Glutamatergic neuron (in vitro differentiated cells): Measurements from ENCODE around the gene ECE2. TPM values are rescaled to one million over a fixed set of nuclear protein-coding genes. Genes with fewer than 3 reads are reported as not detected.
A peak's percentile ranks its signal among the peaks of the same experiment; 100 is the strongest.
"Not testable (repeated sequence)": the region's sequence is repeated elsewhere in the genome, so short reads cannot be mapped to it uniquely, and the experiment has no call there.

Source experiments
- DNase-seq: peaks from one replicate; pipeline ENCODE4 v3.0.0; 2022
- H3K27ac Mint-ChIP-seq: one replicate; pipeline ENCODE4 v1.8.0; 2020; ENCODE audit warnings: mild to moderate bottlenecking, mixed read lengths, inconsistent platforms; ENCODE audit not compliant: unreplicated experiment
- H3K27me3 Mint-ChIP-seq: one replicate; pipeline ENCODE4 v1.8.0; 2020; ENCODE audit warnings: mild to moderate bottlenecking, moderate library complexity, mixed read lengths, inconsistent platforms; ENCODE audit not compliant: unreplicated experiment
- H3K36me3 Mint-ChIP-seq: one replicate; pipeline ENCODE4 v1.8.0; 2020; ENCODE audit warnings: mild to moderate bottlenecking, mixed read lengths, inconsistent platforms; ENCODE audit not compliant: unreplicated experiment
- H3K4me1 Mint-ChIP-seq: one replicate; pipeline ENCODE4 v1.8.0; 2020; ENCODE audit warnings: mild to moderate bottlenecking, low read depth, mixed read lengths, inconsistent platforms; ENCODE audit not compliant: unreplicated experiment
- H3K4me3 Mint-ChIP-seq: one replicate; pipeline ENCODE4 v1.8.0; 2020; ENCODE audit warnings: mild to moderate bottlenecking, mixed read lengths, inconsistent platforms; ENCODE audit not compliant: unreplicated experiment
- H3K9me3 Mint-ChIP-seq: one replicate; pipeline ENCODE4 v1.8.0; 2020; ENCODE audit warnings: mild to moderate bottlenecking, moderate library complexity, mixed read lengths, inconsistent platforms; ENCODE audit not compliant: unreplicated experiment
- CTCF ChIP-seq: fragments of 200-600 bp; sonication (generic); IDR thresholded peaks from one replicate; pipeline ENCODE4 v1.5.0; 2021; ENCODE audit not compliant: partially characterized antibody, unreplicated experiment
- microRNA-seq: library from miRNA; unstranded; fragments of <30 nt; microRNA quantifications from one replicate; pipeline ENCODE4, GENCODE V29; 2020; ENCODE audit not compliant: unreplicated experiment
- total RNA-seq: library from RNA; stranded (reverse); fragmentation: NEBNext Ultra II Directional; extraction: Animal tissue kit (Norgen Biotek cat#: 25700); gene quantifications from one replicate; pipeline ENCODE4 v1.2.1, GENCODE V29; 2021; ENCODE audit not compliant: unreplicated experiment

The ECE2 gene
- total RNA-seq, 1 donor from 2014 or later: 1.6 TPM

GRCh38 chr3:184338511-184338945, 62.7 kb downstream of the ECE2 start:
- Mint-ChIP-seq H3K4me3 (peak overlapping the region; percentile 94), H3K4me1 (peaks cover 28% of the 10 kb centered on the region), H3K36me3 (no peaks in the 10 kb centered on the region), H3K27me3 (peaks cover 14% of the 10 kb centered on the region), H3K9me3 (peaks cover 14% of the 10 kb centered on the region), H3K27ac (peak overlapping the region; percentile 95)
- peak; percentile 95 for DNase-seq
- peak; percentile 39 for TF ChIP-seq CTCF

GRCh38 chr3:184339001-184339400, 63.2 kb downstream of the ECE2 start:
- no peak for DNase-seq
- H3K9me3 Mint-ChIP-seq: peaks cover 11% of the 10 kb centered on the region
- TF ChIP-seq CTCF: no peak
- H3K27ac Mint-ChIP-seq: peak overlapping the region; percentile 95
- peak overlapping the region; percentile 94 for H3K4me3 Mint-ChIP-seq
- no peaks in the 10 kb centered on the region for H3K36me3 Mint-ChIP-seq
- H3K27me3 Mint-ChIP-seq: peaks cover 9% of the 10 kb centered on the region
- H3K4me1 Mint-ChIP-seq: peaks cover 28% of the 10 kb centered on the region

GRCh38 chr3:184339451-184340135, 63.8 kb downstream of the ECE2 start:
- H3K36me3 Mint-ChIP-seq, H3K27ac Mint-ChIP-seq, DNase-seq, H3K27me3 Mint-ChIP-seq, H3K9me3 Mint-ChIP-seq: not testable (repeated sequence)
- Mint-ChIP-seq H3K4me1 (peaks cover 28% of the 10 kb centered on the region), H3K4me3 (peak overlapping the region; percentile 49)

GRCh38 chr3:184341925-184342324, 66.1 kb downstream of the ECE2 start:
- peaks cover 29% of the 10 kb centered on the region for H3K4me1 Mint-ChIP-seq
- H3K9me3 Mint-ChIP-seq: peaks cover 5% of the 10 kb centered on the region
- no peak overlapping the region for H3K27ac Mint-ChIP-seq
- peaks cover 11% of the 10 kb centered on the region for H3K27me3 Mint-ChIP-seq
- H3K4me3 Mint-ChIP-seq: no peak overlapping the region
- TF ChIP-seq CTCF: no peak
- DNase-seq: no peak
- no peaks in the 10 kb centered on the region for H3K36me3 Mint-ChIP-seq

Small RNAs within 50 kb of the gene (microRNA-seq; reads per million reads assigned to microRNA genes)
- gene MIR1224: 818 reads per million, percentile 88 among the genes with 10 or more reads in this experiment

Other genes with a start within 250 kb of the ECE2 start
- gene HTR3D, start 244.3 kb upstream of the ECE2 start, total RNA-seq: not detected
- gene HTR3C, start 223.0 kb upstream of the ECE2 start, total RNA-seq: not detected
- not detected for gene HTR3E, start 179.0 kb upstream of the ECE2 start, total RNA-seq
- gene EIF2B5, start 140.7 kb upstream of the ECE2 start, total RNA-seq: 41.6 TPM
- gene DVL3, start 120.6 kb upstream of the ECE2 start, total RNA-seq: 213 TPM
- gene AP2M1, start 101.2 kb upstream of the ECE2 start, total RNA-seq: 315 TPM
- 87.9 TPM for gene ABCF3, start 89.8 kb upstream of the ECE2 start, total RNA-seq
- gene VWA5B2, start 46.4 kb upstream of the ECE2 start, total RNA-seq: 56.5 TPM
- 26.5 TPM for gene ALG3, start 27.1 kb upstream of the ECE2 start, total RNA-seq
- gene EEF1AKMT4, start 26.4 kb upstream of the ECE2 start, total RNA-seq: 1.7 TPM
- gene CAMK2N2, start 14.5 kb upstream of the ECE2 start, total RNA-seq: 14.8 TPM
- 338 TPM for gene PSMD2, start 23.2 kb downstream of the ECE2 start, total RNA-seq
- 346 TPM for gene EIF4G1, start 38.6 kb downstream of the ECE2 start, total RNA-seq
- 51.4 TPM for gene FAM131A, start 61.6 kb downstream of the ECE2 start, total RNA-seq
- 17.8 TPM for gene CLCN2, start 85.6 kb downstream of the ECE2 start, total RNA-seq
- 48.1 TPM for gene POLR2H, start 85.7 kb downstream of the ECE2 start, total RNA-seq
- gene THPO, start 102.2 kb downstream of the ECE2 start, total RNA-seq: 1.6 TPM
- gene CHRD, start 104.0 kb downstream of the ECE2 start, total RNA-seq: 47.1 TPM